Measurements from ENCODE around the gene TAMM41. TPM values are rescaled to one million over a fixed set of nuclear protein-coding genes. Genes with fewer than 3 reads are reported as not detected.
"Not testable (repeated sequence)": the region's sequence is repeated elsewhere in the genome, so short reads cannot be mapped to it uniquely, and the experiment has no call there.

The TAMM41 gene
- total and polyA plus RNA-seq, 10 donors: 10.4 to 33.9 (median 21.5) TPM

GRCh38 chr3:11755276-11755675 is 91.4 kb downstream of the TAMM41 start:
- no peak for TF ChIP-seq CTCF (IDR thresholded peaks at IDR 0.05 in 8 of 11, conservative IDR thresholded peaks at IDR 0.05 in 3 of 11)
- no peak for TF ChIP-seq POLR2A (IDR thresholded peaks at IDR 0.05)
- TF ChIP-seq POLR2AphosphoS5 (IDR thresholded peaks at IDR 0.05): no peak
- 78 to 86% (median 82%) methylated on average over 12 of the region's 12 CpGs for WGBS, 5 donors
- H3K27me3 ChIP-seq (replicated peaks in 1 of 7): no peaks in the 10 kb centered on the region
- no peak overlapping the region for H3K27ac ChIP-seq
- DNase-seq: no peak
- no peak overlapping the region for H3K4me3 ChIP-seq
- no peaks in the 10 kb centered on the region for H3K9me3 ChIP-seq
- intact Hi-C loops (cut with DNase I; ENCODE audit: low total_unique reads): no loop called here
- H3K36me3 ChIP-seq: no peaks in the 10 kb centered on the region
- no peaks in the 10 kb centered on the region for H3K4me1 ChIP-seq

GRCh38 chr3:11752254-11752653 is 94.4 kb downstream of the TAMM41 start:
- 75 to 87% (median 81%) methylated on average over 4 of the region's 4 CpGs for WGBS, 5 donors
- H3K27ac ChIP-seq; intact Hi-C loops (cut with DNase I; ENCODE audit: low total_unique reads); H3K36me3 ChIP-seq; H3K4me3 ChIP-seq; H3K4me1 ChIP-seq; DNase-seq; H3K27me3 ChIP-seq (replicated peaks in 1 of 7); H3K9me3 ChIP-seq: not testable (repeated sequence)

GRCh38 chr3:11748306-11748705 is 98.4 kb downstream of the TAMM41 start:
- WGBS, 5 donors: 78 to 86% (median 83%) methylated on average over 9 of the region's 9 CpGs
- not testable (repeated sequence) for H3K36me3 ChIP-seq

More at GRCh38 chr3:11748306-11748705, 98.4 kb downstream of the TAMM41 start:
- H3K27me3 ChIP-seq (replicated peaks in 1 of 7); H3K9me3 ChIP-seq; H3K4me1 ChIP-seq; H3K4me3 ChIP-seq; intact Hi-C loops (cut with DNase I; ENCODE audit: low total_unique reads); DNase-seq; H3K27ac ChIP-seq: not testable (repeated sequence)

Small RNA genes within 50 kb of the gene (small RNA-seq; reads per million reads assigned to genes)
- 0 reads per million in 4 donors for gene CYCSP12

Other genes starting within 250 kb of the TAMM41 start
- 10 to 100 TPM; 45.9 to 80.2 (median 55.2) TPM for gene VGLL4, start 203.0 kb downstream of the TAMM41 start, total RNA-seq
- gene VGLL4, start 203.0 kb downstream of the TAMM41 start, polyA plus RNA-seq: 10 to 100 TPM; 13.5 to 37.5 (median 17.0) TPM
- gene SYN2, start 157.5 kb upstream of the TAMM41 start, total RNA-seq: 1 to 10 TPM; 1.0 to 5.4 (median 3.2) TPM
- under 1 TPM; 0.46 to 0.77 (median 0.65) TPM for gene SYN2, start 157.5 kb upstream of the TAMM41 start, polyA plus RNA-seq